Measurements from ENCODE around the gene CNIH2.

Gene CNIH2

DNA sequence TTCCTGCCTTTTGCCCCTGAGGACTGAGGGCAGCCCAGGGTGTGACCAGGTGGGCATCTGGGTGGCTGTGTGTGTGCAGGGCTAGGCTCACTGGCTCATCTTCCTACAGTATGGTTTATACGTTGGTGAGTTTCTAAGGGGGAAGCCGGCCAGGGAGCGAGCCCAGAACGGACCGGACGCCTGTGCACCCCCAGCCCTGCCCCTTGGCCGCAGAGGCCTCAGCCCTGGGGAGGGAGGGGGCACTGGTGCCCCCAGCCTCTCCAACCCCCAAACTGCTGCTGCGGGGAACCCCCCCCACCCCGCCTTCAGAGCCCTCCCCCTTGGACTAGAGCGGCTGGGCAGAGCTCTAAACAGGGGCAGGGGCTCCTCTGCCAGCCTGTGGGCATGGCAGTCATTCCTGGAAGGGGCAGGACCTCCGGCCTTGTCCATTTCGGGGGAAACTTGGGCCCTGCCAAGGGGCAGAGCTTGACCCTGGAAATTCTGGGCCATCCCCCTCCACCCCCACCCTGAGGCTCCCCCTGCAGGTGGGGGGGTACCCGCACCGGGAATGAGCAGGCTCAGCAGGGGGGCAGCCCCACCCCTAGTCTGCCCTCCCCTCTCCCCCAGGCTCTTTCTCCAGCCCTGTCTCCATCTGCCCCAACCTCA is 5.6 kb downstream of the CNIH2 start:
- in situ Hi-C loops (cut with MboI; ENCODE audit: low pct_unique_long_range_greater_than_20kb, low sequenced_read_pairs, unreplicated experiment) = no loop called here
- TF ChIP-seq, protein P1, sequence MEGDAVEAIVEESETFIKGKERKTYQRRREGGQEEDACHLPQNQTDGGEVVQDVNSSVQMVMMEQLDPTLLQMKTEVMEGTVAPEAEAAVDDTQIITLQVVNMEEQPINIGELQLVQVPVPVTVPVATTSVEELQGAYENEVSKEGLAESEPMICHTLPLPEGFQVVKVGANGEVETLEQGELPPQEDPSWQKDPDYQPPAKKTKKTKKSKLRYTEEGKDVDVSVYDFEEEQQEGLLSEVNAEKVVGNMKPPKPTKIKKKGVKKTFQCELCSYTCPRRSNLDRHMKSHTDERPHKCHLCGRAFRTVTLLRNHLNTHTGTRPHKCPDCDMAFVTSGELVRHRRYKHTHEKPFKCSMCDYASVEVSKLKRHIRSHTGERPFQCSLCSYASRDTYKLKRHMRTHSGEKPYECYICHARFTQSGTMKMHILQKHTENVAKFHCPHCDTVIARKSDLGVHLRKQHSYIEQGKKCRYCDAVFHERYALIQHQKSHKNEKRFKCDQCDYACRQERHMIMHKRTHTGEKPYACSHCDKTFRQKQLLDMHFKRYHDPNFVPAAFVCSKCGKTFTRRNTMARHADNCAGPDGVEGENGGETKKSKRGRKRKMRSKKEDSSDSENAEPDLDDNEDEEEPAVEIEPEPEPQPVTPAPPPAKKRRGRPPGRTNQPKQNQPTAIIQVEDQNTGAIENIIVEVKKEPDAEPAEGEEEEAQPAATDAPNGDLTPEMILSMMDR (IDR thresholded peaks at IDR 0.05; ENCODE audit: extremely low read depth, insufficient read depth, missing control alignments) = no peak
- DNase-seq (ENCODE audit: low spot score) = no peak

DNA sequence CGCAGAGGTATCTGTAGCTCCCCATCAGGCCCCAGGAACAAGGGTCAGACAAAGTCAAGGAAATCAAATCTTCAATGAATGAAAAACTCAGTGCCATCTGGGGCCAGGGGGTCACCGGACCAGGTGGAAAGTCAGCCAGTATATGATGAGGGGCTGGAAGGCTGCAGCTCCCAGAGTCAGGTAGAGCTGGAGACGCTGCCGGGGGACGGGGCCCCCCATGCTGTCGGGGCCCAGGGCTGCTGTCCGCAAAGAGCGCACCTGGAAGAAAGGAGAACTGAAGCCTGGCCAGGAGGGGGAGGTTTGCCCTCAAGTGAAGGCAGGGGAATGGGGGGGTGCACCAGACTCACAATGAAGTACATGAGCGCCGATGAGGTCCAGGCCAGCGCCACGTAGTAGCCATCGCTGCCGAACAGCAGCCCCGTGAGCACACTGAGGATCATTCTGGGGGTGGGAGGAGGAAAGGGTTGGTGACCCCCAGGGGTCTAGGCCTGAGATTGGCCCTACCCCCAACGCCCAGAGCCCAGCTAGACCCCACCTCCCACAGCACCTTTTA is 6.6 kb downstream of the CNIH2 start:
- no peak for DNase-seq (ENCODE audit: low spot score)
- in situ Hi-C loops (cut with MboI; ENCODE audit: low pct_unique_long_range_greater_than_20kb, low sequenced_read_pairs, unreplicated experiment) = no loop called here
- TF ChIP-seq, protein P1 (IDR thresholded peaks at IDR 0.05; ENCODE audit: extremely low read depth, insufficient read depth, missing control alignments) = no peak

DNA sequence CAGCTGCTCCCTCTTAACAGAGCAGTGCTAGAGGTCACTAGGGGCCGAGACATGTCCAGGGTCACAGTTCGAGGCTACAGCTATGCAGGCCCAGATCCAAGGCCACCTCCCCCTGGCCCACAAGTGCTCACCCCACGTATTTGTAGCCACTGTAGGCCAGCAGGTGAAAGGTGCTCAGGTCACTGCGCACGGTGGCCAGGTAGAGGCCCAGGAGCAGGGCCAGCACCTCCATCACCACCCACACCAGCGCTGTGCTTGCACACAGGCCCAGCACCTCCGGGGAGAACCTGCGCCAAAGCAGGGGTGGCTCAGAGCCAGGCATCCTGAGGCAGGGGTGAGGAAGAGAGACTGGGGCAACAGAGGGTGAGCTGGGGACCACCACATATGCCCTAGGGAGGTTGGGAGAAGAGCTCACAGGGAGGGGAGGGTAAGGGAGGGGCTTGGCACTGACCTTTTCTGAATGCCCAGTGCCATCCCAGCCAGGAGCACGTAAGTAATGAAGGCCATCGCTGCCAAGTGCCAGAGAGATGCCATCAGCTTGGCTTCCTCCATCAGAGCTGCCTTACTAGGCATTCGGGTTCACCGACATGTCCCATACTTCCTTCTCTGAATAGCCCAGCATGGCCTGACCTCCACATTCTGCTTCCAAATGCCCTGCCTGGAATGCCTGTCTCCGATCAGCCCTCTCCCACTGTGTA is 7.4 kb downstream of the CNIH2 start:
- in situ Hi-C loops (cut with MboI; ENCODE audit: low pct_unique_long_range_greater_than_20kb, low sequenced_read_pairs, unreplicated experiment) = no loop called here
- TF ChIP-seq, protein P1 (IDR thresholded peaks at IDR 0.05; ENCODE audit: extremely low read depth, insufficient read depth, missing control alignments) = no peak
- DNase-seq (ENCODE audit: low spot score) = no peak

DNA sequence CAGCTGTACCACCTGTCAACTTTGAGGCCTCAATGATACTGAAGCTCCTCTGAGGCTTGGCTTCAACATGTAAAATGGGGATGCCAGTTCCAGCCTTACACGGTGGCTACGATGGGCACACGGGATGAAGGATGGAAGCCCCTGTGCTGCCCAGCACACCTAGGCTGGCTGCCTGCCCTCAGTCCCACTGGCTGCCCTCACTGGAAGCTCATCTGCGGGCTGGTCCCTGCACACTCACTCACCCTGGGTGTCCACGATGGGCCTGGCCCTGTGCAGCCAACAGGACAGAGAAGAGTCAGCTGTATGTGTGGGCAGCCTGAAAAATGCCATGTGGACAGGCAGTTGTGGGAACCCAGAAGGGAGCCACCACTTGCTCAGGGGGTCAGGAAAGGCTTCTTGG is 8.7 kb downstream of the CNIH2 start:
- TF ChIP-seq, protein P1 (IDR thresholded peaks at IDR 0.05; ENCODE audit: extremely low read depth, insufficient read depth, missing control alignments) = no peak
- DNase-seq (ENCODE audit: low spot score) = no peak
- in situ Hi-C loops (cut with MboI; ENCODE audit: low pct_unique_long_range_greater_than_20kb, low sequenced_read_pairs, unreplicated experiment) = no loop called here

DNA sequence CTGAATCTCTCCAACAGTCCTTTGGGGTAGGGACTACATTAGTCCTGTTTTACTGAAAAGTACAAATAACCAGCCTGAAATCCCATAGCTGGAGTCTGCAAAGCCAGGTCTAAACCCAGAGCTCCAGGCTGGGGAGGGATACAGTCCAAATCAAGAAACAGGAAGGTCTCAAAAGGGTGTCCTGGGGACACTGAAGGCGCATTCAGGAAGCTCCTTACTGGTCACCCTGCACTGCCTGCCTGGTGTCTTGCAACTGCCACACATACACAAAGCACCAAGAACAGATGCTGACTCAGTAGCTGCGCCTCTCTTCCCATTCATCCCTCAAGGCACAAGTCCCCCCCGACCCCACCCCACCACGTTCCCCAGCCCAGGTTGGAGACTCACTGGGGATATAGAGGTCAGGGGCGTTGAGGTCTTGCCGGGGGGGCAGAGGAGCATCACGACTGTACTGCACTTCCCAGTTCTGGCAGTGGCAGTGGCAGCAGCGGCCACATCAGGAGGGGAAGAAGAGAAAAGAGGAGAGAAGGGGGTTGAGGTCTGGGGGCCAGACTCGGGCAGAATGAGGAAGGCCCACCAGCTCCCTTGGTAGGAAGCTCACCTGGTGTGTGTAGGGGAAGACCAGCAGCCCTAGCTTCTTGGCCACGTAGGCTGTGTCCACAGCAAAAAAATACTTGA is 9.4 kb downstream of the CNIH2 start:
- TF ChIP-seq, protein P1 (IDR thresholded peaks at IDR 0.05; ENCODE audit: extremely low read depth, insufficient read depth, missing control alignments) = no peak
- no peak for DNase-seq (ENCODE audit: low spot score)
- in situ Hi-C loops (cut with MboI; ENCODE audit: low pct_unique_long_range_greater_than_20kb, low sequenced_read_pairs, unreplicated experiment) = no loop called here

DNA sequence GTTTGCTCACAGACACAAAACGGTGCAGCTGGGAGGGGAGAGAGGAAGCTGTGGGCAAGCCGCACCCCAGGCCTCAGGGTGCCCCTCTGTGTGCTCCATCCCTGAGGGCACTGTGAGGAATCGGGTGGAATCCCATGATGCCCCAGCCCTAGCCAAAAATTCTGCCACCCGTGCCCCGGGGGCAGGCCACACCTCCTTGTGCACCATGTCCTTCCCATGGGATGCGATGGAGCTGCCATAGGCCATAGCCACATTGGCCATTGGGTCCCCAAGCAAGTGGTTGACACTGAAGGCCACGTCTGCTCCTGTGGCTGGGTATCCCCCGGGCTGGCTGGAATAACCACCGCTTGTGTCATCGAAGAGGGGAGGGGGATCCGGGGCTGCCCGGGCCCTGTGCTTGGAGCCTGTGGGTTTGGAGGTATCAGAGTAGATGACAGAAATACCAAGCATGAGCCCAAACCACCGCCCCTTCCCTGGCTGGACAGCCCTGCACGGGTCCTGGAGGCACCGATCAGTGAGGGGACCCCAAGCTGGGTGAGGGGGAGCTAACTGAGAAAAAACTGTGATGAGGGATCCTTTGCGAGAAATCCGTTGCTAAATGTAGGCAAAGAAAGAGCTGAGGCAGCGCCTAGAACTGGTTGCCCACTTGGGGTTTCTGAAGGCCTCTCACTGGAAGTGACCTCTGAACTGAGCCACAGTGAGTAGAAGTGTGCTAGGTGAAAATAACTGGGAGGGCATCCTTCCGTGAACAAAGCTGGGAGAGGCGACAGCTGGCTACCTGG is 10.1 kb downstream of the CNIH2 start:
- peak; percentile 51 for DNase-seq (ENCODE audit: low spot score)
- TF ChIP-seq, protein P1 (IDR thresholded peaks at IDR 0.05; ENCODE audit: extremely low read depth, insufficient read depth, missing control alignments) = no peak
- in situ Hi-C loops (cut with MboI; ENCODE audit: low pct_unique_long_range_greater_than_20kb, low sequenced_read_pairs, unreplicated experiment) = no loop called here
